BJ (cell line): ENCODE data around the gene C20orf202. TPM values are rescaled to one million over a fixed set of nuclear protein-coding genes. Genes with fewer than 3 reads are reported as not detected.

ENCODE experiments used
- CTCF ChIA-PET: fragments of 350-600 bp; formaldehyde crosslinking; extraction: SDS; loops from one replicate; lab custom pipeline; 2021; ENCODE audit warnings: antibody characterized with exemption, inconsistent platforms; lab: Yijun Ruan, JAX
- POLR2A ChIA-PET: fragments of 300-600 bp; sonication (Branson Sonifier 250); formaldehyde crosslinking; extraction: SDS; loops from one replicate; lab custom pipeline; 2021; ENCODE audit warnings: antibody characterized with exemption; lab: Charles Lee
- DNase-seq: peaks from one replicate; pipeline ENCODE4 v3.0.0-alpha.2; 2011; ENCODE audit warnings: low read depth
- H3K27me3 ChIP-seq: 2 replicates; pipeline ENCODE4 v1.6.0; 2011; ENCODE audit warnings: low read length; ENCODE audit not compliant: control insufficient read depth, insufficient read depth
- H3K36me3 ChIP-seq: 2 replicates; pipeline ENCODE4 v1.5.1; 2011; ENCODE audit warnings: low read length; ENCODE audit not compliant: control insufficient read depth, insufficient read depth
- H3K4me3 ChIP-seq: 2 replicates; pipeline ENCODE4 v1.5.1; 2011; ENCODE audit warnings: low read depth, mild to moderate bottlenecking, control low read depth, low read length
- CTCF ChIP-seq: IDR thresholded peaks from 2 replicates; pipeline ENCODE4 v1.5.1; 2011; ENCODE audit warnings: low read depth, mild to moderate bottlenecking, control low read depth, inconsistent platforms, low read length, moderate library complexity; ENCODE audit not compliant: insufficient read depth
- polyA plus RNA-seq: library from polyadenylated mRNA; depleted of rRNA; stranded (reverse); fragments of >200 nt; gene quantifications from 2 replicates; pipeline ENCODE4 v1.2.3, GENCODE V29; 2011

Gene C20orf202
- polyA plus RNA-seq, 1 experiment: not detected

GRCh38 chr20:1165941-1166340, 37.3 kb upstream of the C20orf202 start:
- CTCF ChIA-PET: no interaction called here
- POLR2A ChIA-PET: no interaction called here
- Histone ChIP-seq H3K4me3 (no peak overlapping the region), H3K36me3 (peaks cover 26% of the 10 kb centered on the region), H3K27me3 (no peaks in the 10 kb centered on the region)
- DNase-seq: no peak
- TF ChIP-seq CTCF: no peak

GRCh38 chr20:1166948-1167720, 36.1 kb upstream of the C20orf202 start:
- Histone ChIP-seq H3K27me3 (no peaks in the 10 kb centered on the region), H3K4me3 (no peak overlapping the region), H3K36me3 (peaks cover 21% of the 10 kb centered on the region)
- no peak for DNase-seq
- CTCF ChIA-PET: no interaction called here
- POLR2A ChIA-PET: no interaction called here
- TF ChIP-seq CTCF: no peak

- peaks cover 18% of the 10 kb centered on the region for H3K36me3 ChIP-seq
- H3K4me3 ChIP-seq: no peak overlapping the region
- ChIA-PET POLR2A (no interaction called here), CTCF (no interaction called here)
- TF ChIP-seq CTCF: no peak
- H3K27me3 ChIP-seq: no peaks in the 10 kb centered on the region
- DNase-seq: no peak
Measured at GRCh38 chr20:1169224-1169623, 34.0 kb upstream of the C20orf202 start.

- POLR2A ChIA-PET: no interaction called here
- Histone ChIP-seq H3K27me3 (no peaks in the 10 kb centered on the region), H3K36me3 (peaks cover 8% of the 10 kb centered on the region), H3K4me3 (no peak overlapping the region)
- DNase-seq: no peak
- CTCF ChIA-PET: interaction anchor here (0.6 to 1.7 kb wide), 4 partner anchors 14 to 331 kb away, joined by 3 to 5 read pairs (median 3); no protein-coding TSS in a partner anchor
- TF ChIP-seq CTCF: no peak
Measured at GRCh38 chr20:1171461-1172093, 31.7 kb upstream of the C20orf202 start.

- POLR2A ChIA-PET: no interaction called here
- Histone ChIP-seq H3K27me3 (no peaks in the 10 kb centered on the region), H3K36me3 (peaks cover 4% of the 10 kb centered on the region), H3K4me3 (no peak overlapping the region)
- no peak for TF ChIP-seq CTCF
- CTCF ChIA-PET: interaction anchor here (1.0 to 1.9 kb wide), 3 partner anchors 11 to 355 kb away, joined by 3 to 4 read pairs (median 3); no protein-coding TSS in a partner anchor
- DNase-seq: no peak
Measured at GRCh38 chr20:1173698-1174097, 29.6 kb upstream of the C20orf202 start.
